KMS-11 (cell line): ENCODE measurements around the gene KLHL3.

Experiments
- H2AFZ ChIP-seq: fragments of 200-600 bp; sonication (generic); 2 replicates; pipeline ENCODE4 v1.6.1; 2016; ENCODE audit warnings: antibody characterized with exemption, mixed run types, low read depth
- H3K27ac ChIP-seq: fragments of 200-600 bp; sonication (generic); 2 replicates; pipeline ENCODE4 v1.6.1; 2016; ENCODE audit warnings: mild to moderate bottlenecking, mixed run types
- H3K27me3 ChIP-seq: fragments of 200-600 bp; sonication (generic); 2 replicates; pipeline ENCODE4 v1.6.1; 2017; ENCODE audit warnings: mild to moderate bottlenecking, low read depth, mixed run types, moderate library complexity; ENCODE audit not compliant: insufficient read depth
- H3K36me3 ChIP-seq: fragments of 200-600 bp; sonication (generic); 2 replicates; pipeline ENCODE4 v1.6.1; 2017; ENCODE audit warnings: mild to moderate bottlenecking, mixed run types; ENCODE audit not compliant: insufficient read depth
- H3K4me1 ChIP-seq: fragments of 200-600 bp; sonication (generic); 2 replicates; pipeline ENCODE4 v1.6.1; 2016; ENCODE audit warnings: mild to moderate bottlenecking, low read depth, mixed run types; ENCODE audit not compliant: poor library complexity, severe bottlenecking
- H3K4me2 ChIP-seq: fragments of 200-600 bp; sonication (generic); 2 replicates; pipeline ENCODE4 v1.7.0; 2016; ENCODE audit warnings: mild to moderate bottlenecking, mixed run types
- H3K4me3 ChIP-seq: fragments of 200-600 bp; sonication (generic); IDR thresholded peaks from 2 replicates; pipeline ENCODE4 v1.6.1; 2017; ENCODE audit warnings: low read depth, low read length, mixed read lengths; ENCODE audit not compliant: insufficient read depth
- H3K79me2 ChIP-seq: fragments of 200-600 bp; sonication (generic); 2 replicates; pipeline ENCODE4 v1.6.1; 2016; ENCODE audit warnings: low read depth, mixed run types; ENCODE audit not compliant: insufficient read depth
- H3K9ac ChIP-seq: fragments of 200-600 bp; sonication (generic); 2 replicates; pipeline ENCODE4 v1.6.1; 2016; ENCODE audit warnings: mild to moderate bottlenecking, mixed run types
- H4K20me1 ChIP-seq: fragments of 200-600 bp; sonication (generic); 2 replicates; pipeline ENCODE4 v1.6.1; 2016; ENCODE audit warnings: mild to moderate bottlenecking, mixed run types; ENCODE audit not compliant: insufficient read depth
- CTCF ChIP-seq: fragments of 200-600 bp; sonication (generic); conservative IDR thresholded peaks from 2 replicates; pipeline ENCODE4 v1.6.1; 2017; ENCODE audit warnings: low read depth, mild to moderate bottlenecking, antibody characterized with exemption, low read length, moderate library complexity, mixed read lengths

The KLHL3 gene

DNA sequence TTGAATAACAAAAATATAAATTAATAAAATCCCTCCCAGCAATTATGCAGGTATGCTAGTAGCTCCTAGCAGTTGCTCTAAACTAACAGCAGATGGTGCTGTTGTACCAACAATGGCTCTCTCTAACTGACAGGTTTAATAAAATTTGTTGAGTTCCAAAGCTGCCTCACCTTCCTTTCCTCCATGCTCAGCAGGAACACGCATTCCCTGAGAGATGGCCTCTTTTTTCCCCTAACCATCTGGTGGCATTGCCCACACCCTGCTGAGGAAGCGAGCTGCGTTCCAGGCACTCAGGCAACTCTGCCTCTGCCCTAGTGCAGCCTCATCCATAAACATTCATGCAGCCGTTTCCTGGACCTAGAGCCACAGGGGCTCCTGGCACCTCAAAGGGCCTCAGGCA, 106.2 kb downstream of the KLHL3 start:
- Histone ChIP-seq H3K4me1 (peaks cover 14% of the 10 kb centered on the region), H3K79me2 (no peaks in the 10 kb centered on the region), H4K20me1 (no peaks in the 10 kb centered on the region), H3K4me3 (no peak overlapping the region), H3K27me3 (no peaks in the 10 kb centered on the region), H3K27ac (no peak overlapping the region), H2AFZ (no peak overlapping the region), H3K36me3 (no peaks in the 10 kb centered on the region), H3K4me2 (no peak overlapping the region), H3K9ac (no peak overlapping the region)
- peak; percentile 91 for TF ChIP-seq CTCF

DNA sequence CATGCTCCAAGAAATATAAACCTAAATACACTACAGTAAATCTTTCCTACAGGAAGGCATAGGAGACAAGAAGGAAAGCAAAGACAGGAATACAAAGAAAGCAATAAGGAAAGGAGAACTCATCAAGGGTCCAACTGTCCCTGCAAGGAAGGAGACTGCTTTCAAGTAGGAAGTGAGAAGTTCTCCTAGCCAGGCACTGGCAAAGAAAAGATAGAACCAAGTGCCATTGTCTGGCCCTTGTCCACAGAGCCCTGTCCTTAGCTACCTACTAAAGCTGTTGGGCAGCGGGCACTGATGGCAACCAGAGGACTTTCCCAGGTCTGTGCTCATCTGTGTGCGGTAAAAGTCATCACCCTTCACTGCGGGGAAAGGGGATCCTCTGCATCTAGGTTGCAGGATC, 108.2 kb downstream of the KLHL3 start:
- no peaks in the 10 kb centered on the region for H3K27me3 ChIP-seq
- H3K27ac ChIP-seq, result no peak overlapping the region
- H4K20me1 ChIP-seq, result no peaks in the 10 kb centered on the region
- H3K36me3 ChIP-seq, result no peaks in the 10 kb centered on the region
- H3K4me1 ChIP-seq, result peaks cover 13% of the 10 kb centered on the region
- no peak overlapping the region for H3K4me3 ChIP-seq
- no peak for TF ChIP-seq CTCF
- H3K4me2 ChIP-seq, result no peak overlapping the region
- H3K79me2 ChIP-seq, result no peaks in the 10 kb centered on the region
- H2AFZ ChIP-seq, result no peak overlapping the region
- no peak overlapping the region for H3K9ac ChIP-seq

GRCh38 chr5:137627293-137627692, 108.6 kb downstream of the KLHL3 start:
- TF ChIP-seq CTCF, result no peak
- Histone ChIP-seq H3K36me3 (no peaks in the 10 kb centered on the region), H2AFZ (no peak overlapping the region), H3K27me3 (no peaks in the 10 kb centered on the region), H4K20me1 (no peaks in the 10 kb centered on the region), H3K27ac (no peak overlapping the region), H3K4me1 (peaks cover 8% of the 10 kb centered on the region), H3K4me3 (no peak overlapping the region), H3K79me2 (no peaks in the 10 kb centered on the region), H3K9ac (no peak overlapping the region), H3K4me2 (no peak overlapping the region)

DNA sequence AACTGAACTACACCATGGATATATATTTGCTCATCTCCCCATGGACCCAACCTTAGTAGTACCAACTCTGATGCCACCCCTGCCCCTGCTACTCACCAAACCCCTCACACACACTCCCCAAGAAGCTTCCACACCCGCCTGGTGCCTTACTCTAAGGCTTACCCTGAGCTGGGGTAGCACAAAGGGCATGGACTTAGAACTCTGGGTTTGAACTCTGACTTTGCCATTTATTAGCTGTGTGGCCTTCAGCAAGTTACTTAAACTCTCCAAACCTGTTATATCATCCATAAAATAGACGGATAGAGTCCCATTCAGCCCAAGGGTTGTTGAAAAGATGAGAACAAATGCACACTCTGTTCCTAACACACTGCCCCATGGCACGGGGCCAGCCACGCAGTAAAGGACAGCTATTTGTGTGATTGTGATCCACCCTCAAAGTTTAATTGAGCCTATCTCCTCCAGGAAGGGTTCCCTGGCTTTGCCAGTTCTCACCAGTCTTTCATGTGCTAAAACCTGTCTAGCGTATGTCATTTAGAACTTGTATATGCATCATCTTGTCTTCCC, 111.0 kb downstream of the KLHL3 start:
- Histone ChIP-seq H2AFZ (no peak overlapping the region), H3K36me3 (no peaks in the 10 kb centered on the region), H4K20me1 (no peaks in the 10 kb centered on the region), H3K27me3 (no peaks in the 10 kb centered on the region), H3K27ac (no peak overlapping the region), H3K4me1 (no peaks in the 10 kb centered on the region), H3K9ac (no peak overlapping the region), H3K4me3 (no peak overlapping the region), H3K79me2 (no peaks in the 10 kb centered on the region), H3K4me2 (no peak overlapping the region)
- TF ChIP-seq CTCF, result no peak
